Ascending aorta (tissue), 2 donors: Measurements from ENCODE around the gene ADTRP. TPM values are rescaled to one million over a fixed set of nuclear protein-coding genes. Genes with fewer than 3 reads are reported as not detected.

Experiments used
- DNase-seq, 2 donors: peaks; one replicate each; pipeline ENCODE4 v3.0.0-alpha.2; 2019; ENCODE audit warnings: low spot score in 2 of 2
- H3K27ac ChIP-seq, 2 donors: fragments of 200-600 bp; sonication (generic); one replicate each; pipeline ENCODE4 v1.5.1; 2016 to 2017; ENCODE audit warnings: mild to moderate bottlenecking in 1 of 2
- H3K27me3 ChIP-seq: fragments of 200-600 bp; sonication (generic); one replicate; pipeline ENCODE4 v1.5.1; 2017
- H3K36me3 ChIP-seq, 2 donors: fragments of 200-600 bp; sonication (generic); one replicate each; pipeline ENCODE4 v1.5.1; 2016
- H3K4me1 ChIP-seq, 2 donors: fragments of 200-600 bp; sonication (generic); one replicate each; pipeline ENCODE4 v1.5.1; 2016 to 2017; ENCODE audit warnings: mild to moderate bottlenecking in 1 of 2
- H3K4me3 ChIP-seq, 2 donors: fragments of 200-600 bp; sonication (generic); one replicate each; pipeline ENCODE4 v1.5.1; 2016 to 2017; ENCODE audit warnings: mild to moderate bottlenecking in 1 of 2
- H3K9me3 ChIP-seq, 2 donors: fragments of 200-600 bp; sonication (generic); one replicate each; pipeline ENCODE4 v1.5.1; 2016
- intact Hi-C: fragments of 100-400 bp; cut with DNase I; formaldehyde crosslinking; loops from one replicate; pipeline ENCODE4 v1.15.1; 2023
- total RNA-seq: library from RNA; depleted of rRNA; stranded (reverse); fragments of >200 nt; gene quantifications from one replicate; pipeline ENCODE4 v1.1.0, GENCODE V29; 2016
- TF ChIP-seq, protein P1 (sequence below), 3 experiments: fragments of 200-600 bp in 2 of 3; fragments of 450-650 bp in 1 of 3; sonication (generic) in 2 of 3; IDR thresholded peaks; one replicate each; pipeline ENCODE4 v1.5.1; 2016 to 2019; ENCODE audit warnings: antibody characterized with exemption in 3 of 3, mild to moderate bottlenecking in 1 of 3, moderate library complexity in 1 of 3

The ADTRP gene
- total RNA-seq, 1 donor from 2014 or later = not detected

- no peak overlapping the region for H3K4me3 ChIP-seq
- peaks cover 0 to 11% of the 10 kb centered on the region in 2 donors for H3K4me1 ChIP-seq
- H3K36me3 ChIP-seq = no peaks in the 10 kb centered on the region
- DNase-seq = no peak
- no peaks in the 10 kb centered on the region for H3K9me3 ChIP-seq
- intact Hi-C loops = loop anchor here (5.0 kb wide), 1 partner anchor 200 kb away; the partner anchor contains the start of gene HIVEP1
- TF ChIP-seq, protein P1, sequence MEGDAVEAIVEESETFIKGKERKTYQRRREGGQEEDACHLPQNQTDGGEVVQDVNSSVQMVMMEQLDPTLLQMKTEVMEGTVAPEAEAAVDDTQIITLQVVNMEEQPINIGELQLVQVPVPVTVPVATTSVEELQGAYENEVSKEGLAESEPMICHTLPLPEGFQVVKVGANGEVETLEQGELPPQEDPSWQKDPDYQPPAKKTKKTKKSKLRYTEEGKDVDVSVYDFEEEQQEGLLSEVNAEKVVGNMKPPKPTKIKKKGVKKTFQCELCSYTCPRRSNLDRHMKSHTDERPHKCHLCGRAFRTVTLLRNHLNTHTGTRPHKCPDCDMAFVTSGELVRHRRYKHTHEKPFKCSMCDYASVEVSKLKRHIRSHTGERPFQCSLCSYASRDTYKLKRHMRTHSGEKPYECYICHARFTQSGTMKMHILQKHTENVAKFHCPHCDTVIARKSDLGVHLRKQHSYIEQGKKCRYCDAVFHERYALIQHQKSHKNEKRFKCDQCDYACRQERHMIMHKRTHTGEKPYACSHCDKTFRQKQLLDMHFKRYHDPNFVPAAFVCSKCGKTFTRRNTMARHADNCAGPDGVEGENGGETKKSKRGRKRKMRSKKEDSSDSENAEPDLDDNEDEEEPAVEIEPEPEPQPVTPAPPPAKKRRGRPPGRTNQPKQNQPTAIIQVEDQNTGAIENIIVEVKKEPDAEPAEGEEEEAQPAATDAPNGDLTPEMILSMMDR (IDR thresholded peaks at IDR 0.05) = no peak
- H3K27ac ChIP-seq = no peak overlapping the region
- no peaks in the 10 kb centered on the region for H3K27me3 ChIP-seq
These were observed 33.8 kb upstream of the ADTRP start for GRCh38 chr6:11812439-11812838.

DNA sequence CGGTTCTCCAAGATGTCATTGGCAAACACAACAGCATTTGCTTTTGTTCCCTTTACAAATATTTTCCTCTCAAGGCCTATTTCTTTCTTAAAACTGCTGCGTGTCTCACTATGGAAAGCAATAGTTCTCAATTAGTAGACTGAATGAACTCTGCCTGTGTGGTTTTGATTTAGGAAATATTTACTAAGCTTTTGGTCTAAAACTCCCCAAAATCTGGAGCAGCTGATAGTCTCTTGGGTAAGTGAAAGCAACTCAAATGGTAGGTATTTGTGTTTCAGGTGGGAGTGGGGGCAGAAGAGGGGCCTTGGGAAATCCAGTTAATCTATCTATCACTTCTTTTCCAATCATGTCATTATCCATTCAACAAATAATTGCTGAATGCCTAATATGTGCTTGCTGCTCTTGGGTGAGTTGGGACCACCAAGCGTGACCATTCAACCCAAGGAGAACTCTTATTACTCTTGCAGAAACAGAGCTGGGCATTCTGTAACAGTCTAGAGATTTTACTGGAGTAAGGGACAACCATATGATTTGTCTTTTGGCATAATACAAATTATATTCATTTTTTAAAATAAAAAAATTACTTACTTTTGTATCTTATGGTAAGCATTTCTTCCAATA lies 33.2 kb upstream of the ADTRP start:
- no peaks in the 10 kb centered on the region for H3K36me3 ChIP-seq
- no peaks in the 10 kb centered on the region for H3K9me3 ChIP-seq
- intact Hi-C loops = loop anchor here (5.0 kb wide), 1 partner anchor 201 kb away; the partner anchor contains the start of gene HIVEP1
- no peaks in the 10 kb centered on the region for H3K27me3 ChIP-seq
- no peak overlapping the region for H3K4me3 ChIP-seq
- TF ChIP-seq, protein P1 (IDR thresholded peaks at IDR 0.05) = no peak
- peaks cover 0 to 11% of the 10 kb centered on the region in 2 donors for H3K4me1 ChIP-seq
- H3K27ac ChIP-seq = no peak overlapping the region
- no peak for DNase-seq

- Histone ChIP-seq H3K27me3 (no peaks in the 10 kb centered on the region), H3K36me3 (no peaks in the 10 kb centered on the region), H3K4me1 (peaks cover 0 to 11% of the 10 kb centered on the region in 2 donors), H3K4me3 (no peak overlapping the region), H3K9me3 (no peaks in the 10 kb centered on the region), H3K27ac (peak overlapping the region; percentile 66 to 74)
- TF ChIP-seq, protein P1 (IDR thresholded peaks at IDR 0.05) = no peak
- intact Hi-C loops = loop anchor here (5.0 kb wide), 1 partner anchor 201 kb away; the partner anchor contains the start of gene HIVEP1
- no peak for DNase-seq
These were observed 32.4 kb upstream of the ADTRP start for GRCh38 chr6:11810854-11811643.

- peaks cover 0 to 11% of the 10 kb centered on the region in 2 donors for H3K4me1 ChIP-seq
- intact Hi-C loops = loop anchor here (5.0 kb wide), 1 partner anchor 202 kb away; the partner anchor contains the start of gene HIVEP1
- H3K9me3 ChIP-seq = no peaks in the 10 kb centered on the region
- no peak overlapping the region for H3K4me3 ChIP-seq
- no peaks in the 10 kb centered on the region for H3K27me3 ChIP-seq
- H3K27ac ChIP-seq = peak overlapping the region; percentile 66 to 74
- no peaks in the 10 kb centered on the region for H3K36me3 ChIP-seq
- TF ChIP-seq, protein P1 (IDR thresholded peaks at IDR 0.05) = no peak
- peak; percentile 15 to 91 for DNase-seq
These were observed 31.5 kb upstream of the ADTRP start for GRCh38 chr6:11810039-11810541.

GRCh38 chr6:11808054-11808453 lies 29.5 kb upstream of the ADTRP start:
- TF ChIP-seq, protein P1 (IDR thresholded peaks at IDR 0.05) = no peak
- no peak for DNase-seq
- Histone ChIP-seq H3K36me3 (no peaks in the 10 kb centered on the region), H3K27ac (no peak overlapping the region), H3K27me3 (no peaks in the 10 kb centered on the region), H3K9me3 (no peaks in the 10 kb centered on the region), H3K4me1 (peaks cover 0 to 11% of the 10 kb centered on the region in 2 donors), H3K4me3 (no peak overlapping the region)
- intact Hi-C loops = no loop called here
